Inflammatory macrophage treated with lipopolysaccharide for 4 hours (primary cell): ENCODE measurements around the gene MYO10.
A peak's percentile ranks its signal among the peaks of the same experiment; 100 is the strongest.
"Not testable (repeated sequence)": the region's sequence is repeated elsewhere in the genome, so short reads cannot be mapped to it uniquely, and the experiment has no call there.

Experiments
- DNase-seq: peaks from one replicate; pipeline ENCODE4 v3.0.0-alpha.2; 2020

MYO10 gene

GRCh38 chr5:16735101-16736060 lies 200.7 kb downstream of the MYO10 start:
- no peak for DNase-seq

- no peak for DNase-seq
Observed at GRCh38 chr5:16733331-16734006, 202.6 kb downstream of the MYO10 start.

GRCh38 chr5:16732356-16732755 lies 203.7 kb downstream of the MYO10 start:
- no peak for DNase-seq

GRCh38 chr5:16727755-16728325 lies 208.2 kb downstream of the MYO10 start:
- no peak for DNase-seq

- DNase-seq, result no peak
Observed at GRCh38 chr5:16726538-16726946, 209.5 kb downstream of the MYO10 start.

GRCh38 chr5:16725575-16725974 lies 210.5 kb downstream of the MYO10 start:
- no peak for DNase-seq

GRCh38 chr5:16723821-16724220 lies 212.3 kb downstream of the MYO10 start:
- DNase-seq, result no peak

- no peak for DNase-seq
Observed at GRCh38 chr5:16722097-16722495, 214.0 kb downstream of the MYO10 start.

- no peak for DNase-seq
Observed at GRCh38 chr5:16721151-16722096, 214.7 kb downstream of the MYO10 start.

GRCh38 chr5:16718036-16718435 lies 218.1 kb downstream of the MYO10 start:
- not testable (repeated sequence) for DNase-seq

GRCh38 chr5:16713386-16713928 lies 222.6 kb downstream of the MYO10 start:
- DNase-seq, result no peak

- DNase-seq, result no peak
Observed at GRCh38 chr5:16712620-16713019, 223.5 kb downstream of the MYO10 start.

GRCh38 chr5:16712178-16712577 lies 223.9 kb downstream of the MYO10 start:
- no peak for DNase-seq

GRCh38 chr5:16709691-16710433 lies 226.2 kb downstream of the MYO10 start:
- peak; percentile 29 for DNase-seq

GRCh38 chr5:16707869-16708192 lies 228.3 kb downstream of the MYO10 start:
- DNase-seq, result no peak

GRCh38 chr5:16707168-16707868 lies 228.8 kb downstream of the MYO10 start:
- DNase-seq, result no peak

GRCh38 chr5:16704945-16705344 lies 231.1 kb downstream of the MYO10 start:
- no peak for DNase-seq

- DNase-seq, result no peak
Observed at GRCh38 chr5:16702964-16703363, 233.1 kb downstream of the MYO10 start.

GRCh38 chr5:16701134-16702099 lies 234.7 kb downstream of the MYO10 start:
- no peak for DNase-seq

- no peak for DNase-seq
Observed at GRCh38 chr5:16700081-16700480, 236.0 kb downstream of the MYO10 start.
